HepG2 (cell line): ENCODE results near the gene TBC1D24. TPM values are rescaled to one million over a fixed set of nuclear protein-coding genes. Genes with fewer than 3 reads are reported as not detected.

Experiments
- ARID4A ChIP-seq: sonication (generic); formaldehyde crosslinking; IDR thresholded peaks from 2 replicates; pipeline ENCODE4 v1.5.0; 2020; ENCODE audit warnings: mild to moderate bottlenecking, missing genetic modification reagents, borderline replicate concordance
- ARNTL ChIP-seq: sonication (generic); formaldehyde crosslinking; IDR thresholded peaks from 2 replicates; pipeline ENCODE4 v1.4.0; 2020; ENCODE audit warnings: mild to moderate bottlenecking, missing genetic modification reagents
- ATRX ChIP-seq: sonication (generic); formaldehyde crosslinking; IDR thresholded peaks from 2 replicates; pipeline ENCODE4 v1.4.0; 2020; ENCODE audit warnings: missing genetic modification reagents, borderline replicate concordance
- ELK4 ChIP-seq: sonication (generic); formaldehyde crosslinking; IDR thresholded peaks from 2 replicates; pipeline ENCODE4 v1.9.0; 2021; ENCODE audit warnings: missing genetic modification reagents, borderline replicate concordance
- EZH2 ChIP-seq: conservative IDR thresholded peaks from 2 replicates; pipeline ENCODE4 v1.6.1; 2012; ENCODE audit warnings: mild to moderate bottlenecking, low read depth, low read length, moderate library complexity
- FOXK2 ChIP-seq: fragments of 450-650 bp; IDR thresholded peaks from 2 replicates; pipeline ENCODE4 v1.6.1; 2016
- FOXP1 ChIP-seq, 2 experiments: fragments of 450-650 bp in 1 of 2; IDR thresholded peaks; 2 replicates each; pipeline ENCODE4 v1.6.1; 2017 to 2018; ENCODE audit warnings: antibody characterized with exemption in 1 of 2
- GATAD1 ChIP-seq: IDR thresholded peaks from 2 replicates; pipeline ENCODE4 v1.6.1; 2016; ENCODE audit warnings: missing genetic modification reagents, missing compliant biosample characterization
- HMG20B ChIP-seq: conservative IDR thresholded peaks from 2 replicates; pipeline ENCODE4 v1.6.1; 2016; ENCODE audit warnings: missing genetic modification reagents, missing compliant biosample characterization
- NCOA1 ChIP-seq: sonication (generic); formaldehyde crosslinking; IDR thresholded peaks from 2 replicates; pipeline ENCODE4 v1.9.0; 2021; ENCODE audit warnings: missing genetic modification reagents
- NCOA5 ChIP-seq: sonication (generic); formaldehyde crosslinking; IDR thresholded peaks from 2 replicates; pipeline ENCODE4 v1.4.0; 2020; ENCODE audit warnings: missing genetic modification reagents
- NFKB2 ChIP-seq: sonication (generic); formaldehyde crosslinking; IDR thresholded peaks from 2 replicates; pipeline ENCODE4 v1.4.0; 2020; ENCODE audit warnings: missing genetic modification reagents, borderline replicate concordance
- NFRKB ChIP-seq: fragments of 450-650 bp; IDR thresholded peaks from 2 replicates; pipeline ENCODE4 v1.6.1; 2017
- SIX1 ChIP-seq: sonication (generic); formaldehyde crosslinking; IDR thresholded peaks from 2 replicates; pipeline ENCODE4 v1.4.0; 2020; ENCODE audit warnings: missing genetic modification reagents, borderline replicate concordance
- SMARCC2 ChIP-seq: fragments of 450-650 bp; IDR thresholded peaks from 2 replicates; pipeline ENCODE4 v1.6.1; 2017; ENCODE audit warnings: antibody characterized with exemption, mild to moderate bottlenecking
- ZBTB10 ChIP-seq: sonication (generic); formaldehyde crosslinking; IDR thresholded peaks from 2 replicates; pipeline ENCODE4 v1.4.0; 2020; ENCODE audit warnings: missing genetic modification reagents, borderline replicate concordance
- ZNF138 ChIP-seq: sonication (generic); formaldehyde crosslinking; IDR thresholded peaks from 2 replicates; pipeline ENCODE4 v1.5.0; 2020; ENCODE audit warnings: mild to moderate bottlenecking, low read depth, missing genetic modification reagents
- ZNF3 ChIP-seq: IDR thresholded peaks from 2 replicates; pipeline ENCODE4 v1.7.0; 2017; ENCODE audit warnings: inconsistent platforms
- ZNF329 ChIP-seq: sonication (generic); formaldehyde crosslinking; IDR thresholded peaks from 2 replicates; pipeline ENCODE4 v1.9.0; 2021; ENCODE audit warnings: low read depth, mild to moderate bottlenecking, missing genetic modification reagents
- ZNF33B ChIP-seq: sonication (generic); formaldehyde crosslinking; IDR thresholded peaks from 2 replicates; pipeline ENCODE4 v1.5.1; 2020; ENCODE audit warnings: mild to moderate bottlenecking, missing genetic modification reagents
- ZNF446 ChIP-seq: sonication (generic); formaldehyde crosslinking; IDR thresholded peaks from 2 replicates; pipeline ENCODE4 v1.5.0; 2020; ENCODE audit warnings: mild to moderate bottlenecking, missing genetic modification reagents
- ZNF552 ChIP-seq: sonication (generic); formaldehyde crosslinking; IDR thresholded peaks from 2 replicates; pipeline ENCODE4 v1.9.0; 2022; ENCODE audit warnings: missing genetic modification reagents, mild to moderate bottlenecking, borderline replicate concordance
- ZNF788 ChIP-seq: sonication (generic); formaldehyde crosslinking; IDR thresholded peaks from 2 replicates; pipeline ENCODE4 v1.5.0; 2020; ENCODE audit warnings: mild to moderate bottlenecking, missing genetic modification reagents, borderline replicate concordance
- ZNF841 ChIP-seq: sonication (generic); formaldehyde crosslinking; IDR thresholded peaks from 2 replicates; pipeline ENCODE4 v1.8.1; 2023; ENCODE audit warnings: missing genetic modification reagents, borderline replicate concordance
- polyA plus RNA-seq, 8 experiments: library from polyadenylated mRNA; depleted of rRNA in 3 of 8; stranded (reverse) in 7 of 8; unstranded in 1 of 8; fragments of >200 nt; fragmentation: Illumina TruSeq in 4 of 8; extraction: Trizol in 4 of 8; gene quantifications; 2 replicates each; pipeline versions ENCODE4 v1.2.1 to v1.2.3, GENCODE V29; 2011 to 2016; ENCODE audit warnings: low read depth in 4 of 8, missing spikeins in 1 of 8, mixed read lengths in 1 of 8; ENCODE audit not compliant: insufficient read depth in 1 of 8
- total RNA-seq, 5 experiments: library from RNA; depleted of rRNA; stranded (reverse); fragments of >200 nt; fragmentation: Illumina TruSeq; extraction: Trizol; gene quantifications; 2 replicates each; pipeline ENCODE4 v1.2.3, GENCODE V29; 2016; ENCODE audit warnings: low read depth in 1 of 5

The TBC1D24 gene
- total and polyA plus RNA-seq, 2 of the 13 experiments (the other 11 are each of a cell fraction or from before 2014, with no cell fraction given) = 7.7 to 13.7 TPM

- TF ChIP-seq ZBTB10 (CRISPR knock-in tag) (peak; percentile 48; the same call in 1 of the 2 replicates), ELK4 (no peak), GATAD1 (CRISPR knock-in tag) (no peak), NCOA1 (CRISPR knock-in tag) (no peak), NCOA5 (no peak), ZNF138 (0 out of 2 replicates have a peak, but pooled peaks have one; percentile 46), ZNF33B (CRISPR knock-in tag) (no peak), ZNF3 (CRISPR knock-in tag) (no peak), FOXK2 (no peak), ZNF841 (no peak), ARID4A (CRISPR knock-in tag) (no peak; the same call in 1 of the 2 replicates), FOXP1 (IDR thresholded peaks at IDR 0.05) (no peak), FOXP1 (CRISPR knock-in tag; IDR thresholded peaks at IDR 0.05) (no peak), NFKB2 (peak; percentile 19; the same call in 1 of the 2 replicates), HMG20B (CRISPR knock-in tag) (no peak), EZH2 (no peak), ARNTL (CRISPR knock-in tag) (no peak), SMARCC2 (no peak), ZNF446 (CRISPR knock-in tag) (no peak), ZNF552 (CRISPR knock-in tag) (no peak), ZNF329 (CRISPR knock-in tag) (0 out of 2 replicates have a peak, but pooled peaks have one; percentile 14), NFRKB (no peak), SIX1 (CRISPR knock-in tag) (no peak), ATRX (no peak), ZNF788 (CRISPR knock-in tag) (0 out of 2 replicates have a peak, but pooled peaks have one; percentile 30)
These were observed 37.9 kb downstream of the TBC1D24 start (continued) for GRCh38 chr16:2512735-2513404.
